HepG2 (cell line): ENCODE results near the gene GBE1. TPM values are rescaled to one million over a fixed set of nuclear protein-coding genes. Genes with fewer than 3 reads are reported as not detected.

Experiments
- AGO1 ChIP-seq: fragments of 200-400 bp; formaldehyde crosslinking; IDR thresholded peaks from 2 replicates; pipeline ENCODE4 v1.6.1; 2017; ENCODE audit warnings: mild to moderate bottlenecking, low read depth, low read length, moderate library complexity; ENCODE audit not compliant: poor library complexity, severe bottlenecking
- ATF3 ChIP-seq: sonication (generic); formaldehyde crosslinking; IDR thresholded peaks from 2 replicates; pipeline ENCODE4 v1.4.0; 2020; ENCODE audit warnings: missing genetic modification reagents
- GRHL1 ChIP-seq: sonication (generic); formaldehyde crosslinking; conservative IDR thresholded peaks from 2 replicates; pipeline ENCODE4 v1.8.0; 2022; ENCODE audit warnings: missing genetic modification reagents
- HOXA7 ChIP-seq: sonication (generic); formaldehyde crosslinking; IDR thresholded peaks from 2 replicates; pipeline ENCODE4 v1.8.1; 2022; ENCODE audit warnings: mild to moderate bottlenecking, missing genetic modification reagents, moderate library complexity
- JUNB ChIP-seq: sonication (generic); formaldehyde crosslinking; IDR thresholded peaks from 2 replicates; pipeline ENCODE4 v1.8.0; 2022; ENCODE audit warnings: missing genetic modification reagents, mild to moderate bottlenecking, borderline replicate concordance
- LRRFIP1 ChIP-seq: sonication (generic); formaldehyde crosslinking; conservative IDR thresholded peaks from 2 replicates; pipeline ENCODE4 v1.4.0; 2020; ENCODE audit warnings: missing genetic modification reagents
- MED8 ChIP-seq: sonication (generic); formaldehyde crosslinking; IDR thresholded peaks from 2 replicates; pipeline ENCODE4 v1.8.1; 2023; ENCODE audit warnings: mild to moderate bottlenecking, missing genetic modification reagents; ENCODE audit not compliant: insufficient replicate concordance
- MYPOP ChIP-seq: sonication (generic); formaldehyde crosslinking; IDR thresholded peaks from 2 replicates; pipeline ENCODE4 v1.8.1; 2023; ENCODE audit warnings: mild to moderate bottlenecking, moderate library complexity, missing genetic modification reagents
- NCOR1 ChIP-seq: fragments of 200-600 bp; sonication (generic); IDR thresholded peaks from 2 replicates; pipeline ENCODE4 v1.7.0; 2017; ENCODE audit warnings: antibody characterized with exemption, low read length, borderline replicate concordance
- SIX1 ChIP-seq: sonication (generic); formaldehyde crosslinking; IDR thresholded peaks from 2 replicates; pipeline ENCODE4 v1.4.0; 2020; ENCODE audit warnings: missing genetic modification reagents, borderline replicate concordance
- SKI ChIP-seq: fragments of 450-650 bp; IDR thresholded peaks from one replicate; pipeline ENCODE4 v1.6.1; 2018; ENCODE audit warnings: mild to moderate bottlenecking; ENCODE audit not compliant: partially characterized antibody
- XBP1 ChIP-seq: sonication (generic); formaldehyde crosslinking; IDR thresholded peaks from 2 replicates; pipeline ENCODE4 v1.5.0; 2020; ENCODE audit warnings: missing genetic modification reagents
- ZNF225 ChIP-seq: sonication (generic); formaldehyde crosslinking; IDR thresholded peaks from 2 replicates; pipeline ENCODE4 v1.4.0; 2020; ENCODE audit warnings: mild to moderate bottlenecking, missing genetic modification reagents
- ZNF530 ChIP-seq: sonication (generic); formaldehyde crosslinking; IDR thresholded peaks from 2 replicates; pipeline ENCODE4 v1.5.0; 2020; ENCODE audit warnings: low read depth, mild to moderate bottlenecking, missing genetic modification reagents
- ZNF639 ChIP-seq: conservative IDR thresholded peaks from 2 replicates; pipeline ENCODE4 v1.6.1; 2018; ENCODE audit warnings: missing genetic modification reagents
- ZNF83 ChIP-seq: sonication (generic); formaldehyde crosslinking; IDR thresholded peaks from 2 replicates; pipeline ENCODE4 v1.4.0; 2020; ENCODE audit warnings: missing genetic modification reagents, mild to moderate bottlenecking, borderline replicate concordance
- ZSCAN20 ChIP-seq: sonication (generic); formaldehyde crosslinking; IDR thresholded peaks from 2 replicates; pipeline ENCODE4 v1.4.0; 2020; ENCODE audit warnings: missing genetic modification reagents, mild to moderate bottlenecking, borderline replicate concordance
- polyA plus RNA-seq, 8 experiments: library from polyadenylated mRNA; depleted of rRNA in 3 of 8; stranded (reverse) in 7 of 8; unstranded in 1 of 8; fragments of >200 nt; fragmentation: Illumina TruSeq in 4 of 8; extraction: Trizol in 4 of 8; gene quantifications; 2 replicates each; pipeline versions ENCODE4 v1.2.1 to v1.2.3, GENCODE V29; 2011 to 2016; ENCODE audit warnings: low read depth in 4 of 8, missing spikeins in 1 of 8, mixed read lengths in 1 of 8; ENCODE audit not compliant: insufficient read depth in 1 of 8
- total RNA-seq, 5 experiments: library from RNA; depleted of rRNA; stranded (reverse); fragments of >200 nt; fragmentation: Illumina TruSeq; extraction: Trizol; gene quantifications; 2 replicates each; pipeline ENCODE4 v1.2.3, GENCODE V29; 2016; ENCODE audit warnings: low read depth in 1 of 5

The GBE1 gene
- total and polyA plus RNA-seq, 2 of the 13 experiments (the other 11 are each of a cell fraction or from before 2014, with no cell fraction given), result 22.9 to 36.1 TPM

GRCh38 chr3:81760924-81761903, at the start of gene GBE1 (continued):
- TF ChIP-seq JUNB (CRISPR knock-in tag) (no peak), GRHL1 (CRISPR knock-in tag) (no peak), LRRFIP1 (CRISPR knock-in tag) (no peak), ZNF225 (CRISPR knock-in tag) (no peak), AGO1 (peak; percentile 62), ZNF530 (CRISPR knock-in tag) (no peak), MED8 (CRISPR knock-in tag) (peak; percentile 6), NCOR1 (peak; percentile 18; the same call in 1 of the 2 replicates), ATF3 (peak; percentile 80), MYPOP (CRISPR knock-in tag) (peak; percentile 95), SIX1 (0 out of 2 replicates have a peak, but pooled peaks have one; percentile 40), HOXA7 (CRISPR knock-in tag) (no peak), ZSCAN20 (CRISPR knock-in tag) (peak; percentile 98; the same call in 1 of the 2 replicates), ZNF639 (peak; percentile 39; the same call in 1 of the 2 replicates), XBP1 (CRISPR knock-in tag) (peak; percentile 84; the same call in 1 of the 2 replicates), SKI (peak; percentile 46), ZNF83 (CRISPR knock-in tag) (peak; percentile 25; the same call in 1 of the 2 replicates)
